Spinal cord (tissue), 10 donors: ENCODE measurements around the gene WAPL. TPM values are rescaled to one million over a fixed set of nuclear protein-coding genes. Genes with fewer than 3 reads are reported as not detected.
"Not testable (repeated sequence)": the region's sequence is repeated elsewhere in the genome, so short reads cannot be mapped to it uniquely, and the experiment has no call there.

Source experiments
- DNase-seq, 6 donors: peaks; one replicate each; pipeline versions ENCODE4 v3.0.0 to v3.0.0-alpha.2; 2013 to 2015; ENCODE audit warnings: low spot score in 6 of 6, low read depth in 4 of 6
- H3K27ac ChIP-seq: one replicate; pipeline ENCODE4 v1.5.1; 2013; ENCODE audit warnings: low read depth, low read length, control low read depth
- H3K27me3 ChIP-seq: one replicate; pipeline ENCODE4 v1.6.1; 2013; ENCODE audit warnings: low read length; ENCODE audit not compliant: control insufficient read depth, insufficient read depth
- H3K36me3 ChIP-seq: one replicate; pipeline ENCODE4 v1.6.1; 2013; ENCODE audit warnings: low read length; ENCODE audit not compliant: control insufficient read depth, insufficient read depth
- H3K4me1 ChIP-seq: one replicate; pipeline ENCODE4 v1.6.1; 2013; ENCODE audit warnings: low read length; ENCODE audit not compliant: control insufficient read depth, insufficient read depth
- H3K4me3 ChIP-seq: one replicate; pipeline ENCODE4 v1.5.1; 2013; ENCODE audit warnings: low read depth, low read length, control low read depth
- H3K9me3 ChIP-seq: one replicate; pipeline ENCODE4 v1.6.1; 2013; ENCODE audit warnings: low read length; ENCODE audit not compliant: control insufficient read depth, insufficient read depth
- WGBS: methylation state at CpG from one replicate; pipeline ENCODE4 v1.1.5; 2013; ENCODE audit warnings: missing lambda C conversion rate; ENCODE audit not compliant: insufficient coverage; 5-methylcytosine and 5-hydroxymethylcytosine counted together
- polyA plus RNA-seq, 2 donors: library from polyadenylated mRNA; unstranded; fragments of 120-200 nt; gene quantifications; one replicate each; pipeline ENCODE4 v1.2.1, GENCODE V29; 2013; ENCODE audit not compliant: insufficient read length in 2 of 2
- total RNA-seq, 2 donors: library from RNA; depleted of rRNA in 1 of 2; stranded (reverse); fragments of 120-200 nt in 1 of 2; fragments of >200 nt in 1 of 2; gene quantifications; one replicate each; pipeline versions ENCODE4 v1.2.3 to v1.2.4, GENCODE V29; 2013 to 2014
- donor health status: healthy.

Gene WAPL
- total and polyA plus RNA-seq, 4 donors: 25.2 to 57.0 (median 35.6) TPM

DNA sequence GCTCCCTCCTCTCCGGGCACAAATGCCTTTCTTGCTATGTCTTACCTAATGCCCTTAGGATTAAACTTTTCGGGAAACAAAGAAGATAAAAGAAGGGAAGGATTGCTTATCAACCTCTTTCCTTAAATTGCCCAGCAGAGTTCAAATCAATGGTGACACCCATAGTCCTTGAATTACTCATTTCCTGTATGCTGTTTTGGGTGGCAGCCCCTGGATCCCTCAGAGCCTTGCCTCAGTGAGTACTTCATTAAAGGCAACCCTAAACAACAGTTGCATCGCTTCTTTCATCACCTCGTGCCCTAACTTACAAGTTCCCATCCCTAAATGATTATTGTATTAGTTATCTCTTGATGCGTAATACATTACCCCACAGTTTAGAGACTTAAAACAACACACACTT is 31.6 kb upstream of the WAPL start:
- Histone ChIP-seq H3K4me3 (no peak overlapping the region), H3K9me3 (peaks cover under 1% of the 10 kb centered on the region), H3K4me1 (no peaks in the 10 kb centered on the region), H3K27me3 (no peaks in the 10 kb centered on the region), H3K36me3 (no peaks in the 10 kb centered on the region), H3K27ac (no peak overlapping the region)
- no CpG with 5 or more reads among the region's 5 CpGs for WGBS
- DNase-seq: no peak

DNA sequence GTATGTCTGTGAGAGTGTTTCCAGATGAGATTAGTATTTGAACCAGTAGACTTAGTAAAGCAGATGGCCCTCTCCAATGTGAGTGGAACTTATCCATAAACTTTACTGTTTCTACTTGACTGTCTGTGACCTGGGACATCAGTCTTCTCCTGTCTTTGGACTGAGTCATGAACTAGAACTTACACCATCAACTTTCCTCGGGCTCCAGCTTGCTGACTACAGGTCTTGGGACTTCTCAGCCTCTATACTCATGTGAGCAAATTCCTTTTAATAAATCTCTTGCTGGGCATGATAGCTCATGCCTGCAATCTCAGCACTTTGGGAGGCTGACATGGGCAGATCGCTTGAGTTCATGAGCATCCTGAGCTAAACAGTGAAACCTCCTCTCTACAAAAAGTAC is 25.7 kb upstream of the WAPL start:
- WGBS: 88% methylated on average over 1 of the region's 2 CpGs
- H3K4me3 ChIP-seq: no peak overlapping the region
- H3K27ac ChIP-seq: no peak overlapping the region
- H3K27me3 ChIP-seq: no peaks in the 10 kb centered on the region
- H3K9me3 ChIP-seq: peaks cover 2% of the 10 kb centered on the region
- H3K36me3 ChIP-seq: no peaks in the 10 kb centered on the region
- DNase-seq: no peak
- H3K4me1 ChIP-seq: no peaks in the 10 kb centered on the region

DNA sequence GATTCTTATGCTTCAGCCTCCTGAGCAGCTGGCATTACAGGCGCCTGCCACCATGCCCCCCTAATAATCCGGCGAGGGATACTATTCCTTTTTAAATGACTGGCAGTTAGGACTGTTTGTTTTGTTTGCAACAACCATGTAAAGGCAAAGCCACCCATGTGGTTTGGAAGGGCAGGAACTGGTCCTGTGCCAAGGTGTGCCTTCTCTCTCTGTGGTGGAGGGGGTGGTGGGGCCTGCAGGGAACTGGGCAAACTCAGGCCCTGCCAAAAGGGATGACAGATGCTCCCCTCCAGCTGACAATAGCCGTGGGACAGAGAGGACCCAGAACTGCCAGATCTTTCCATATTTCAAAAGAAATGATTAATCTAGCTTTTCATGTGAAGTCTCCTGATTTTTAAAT is 23.5 kb upstream of the WAPL start:
- Histone ChIP-seq H3K27me3 (no peaks in the 10 kb centered on the region), H3K9me3 (peaks cover 2% of the 10 kb centered on the region), H3K4me1 (no peaks in the 10 kb centered on the region), H3K36me3 (no peaks in the 10 kb centered on the region), H3K27ac (no peak overlapping the region), H3K4me3 (no peak overlapping the region)
- peak in 2 of 6 donors; percentile 9 to 30 for DNase-seq
- no CpG with 5 or more reads among the region's 4 CpGs for WGBS

DNA sequence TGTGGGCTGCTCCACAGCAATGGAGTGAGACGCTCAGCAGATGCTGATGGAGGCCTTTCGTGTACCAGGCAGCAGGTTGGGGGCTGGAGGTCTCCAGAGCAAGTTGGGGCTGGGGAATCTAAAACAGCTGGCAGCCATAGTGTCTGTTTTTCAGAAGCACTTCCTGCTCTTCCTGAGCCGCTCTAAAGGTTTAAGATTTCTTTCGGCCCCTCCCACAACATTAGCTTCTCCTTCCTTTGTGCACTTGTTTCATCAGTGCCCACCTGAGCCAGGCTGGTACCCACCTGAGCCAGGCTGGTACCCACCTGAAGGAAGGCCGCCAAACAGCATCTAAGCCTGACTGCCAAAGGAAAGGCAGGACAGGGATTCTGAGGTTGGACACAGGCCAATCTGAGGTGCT is 18.4 kb upstream of the WAPL start:
- WGBS: 96% methylated on average over 4 of the region's 5 CpGs
- Histone ChIP-seq H3K9me3 (no peaks in the 10 kb centered on the region), H3K27me3 (peaks cover 16% of the 10 kb centered on the region), H3K36me3 (no peaks in the 10 kb centered on the region), H3K4me3 (no peak overlapping the region), H3K27ac (no peak overlapping the region), H3K4me1 (peaks cover 15% of the 10 kb centered on the region)
- no peak for DNase-seq

DNA sequence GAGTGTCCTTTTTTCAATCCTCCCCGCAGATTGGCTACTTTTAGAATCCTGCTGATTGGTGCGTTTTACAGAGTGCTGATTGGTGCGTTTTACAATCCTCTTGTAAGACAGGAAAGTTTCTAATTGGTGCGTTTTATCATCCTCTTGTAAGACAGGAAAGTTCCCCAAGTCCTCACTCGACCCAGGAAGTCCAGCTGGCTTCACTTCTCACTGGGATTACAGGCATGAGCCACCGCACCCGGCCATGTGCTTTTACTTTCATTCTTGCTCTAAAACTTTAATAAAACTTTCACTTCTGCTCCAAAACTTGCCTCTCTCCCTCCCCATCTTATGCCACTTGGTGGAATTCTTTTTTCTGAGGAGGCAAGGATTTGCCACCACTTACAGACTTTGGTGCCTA is 17.0 kb upstream of the WAPL start:
- Histone ChIP-seq H3K4me1 (peaks cover 15% of the 10 kb centered on the region), H3K9me3 (no peaks in the 10 kb centered on the region), H3K27ac (no peak overlapping the region), H3K36me3 (no peaks in the 10 kb centered on the region), H3K27me3 (peaks cover 25% of the 10 kb centered on the region), H3K4me3 (no peak overlapping the region)
- 91% methylated on average over 7 of the region's 7 CpGs for WGBS
- no peak for DNase-seq

DNA sequence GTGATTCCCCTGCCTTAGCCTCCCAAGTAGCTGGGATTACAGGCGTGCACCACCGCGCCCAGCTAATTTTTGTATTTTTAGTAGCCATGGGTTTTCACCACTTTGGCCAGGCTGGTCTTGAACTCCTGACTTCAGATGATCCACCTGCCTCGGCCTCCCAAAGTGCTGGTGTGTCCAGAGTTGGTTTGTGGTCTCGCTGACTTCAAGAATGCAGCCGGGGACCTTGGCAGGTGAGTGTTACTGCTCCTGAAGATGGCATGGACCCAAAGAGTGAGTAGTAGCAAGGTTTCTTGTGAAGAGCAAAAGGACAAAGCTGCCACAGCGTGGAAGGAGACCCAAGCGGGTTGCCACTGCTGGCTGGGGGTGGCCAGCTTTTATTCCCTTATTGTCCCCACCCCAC is 16.4 kb upstream of the WAPL start:
- Histone ChIP-seq H3K4me1 (peaks cover 15% of the 10 kb centered on the region), H3K27me3 (peaks cover 25% of the 10 kb centered on the region)
- not testable (repeated sequence) for H3K4me3 ChIP-seq, H3K36me3 ChIP-seq, H3K27ac ChIP-seq, H3K9me3 ChIP-seq, DNase-seq
- 96% methylated on average over 3 of the region's 8 CpGs for WGBS

DNA sequence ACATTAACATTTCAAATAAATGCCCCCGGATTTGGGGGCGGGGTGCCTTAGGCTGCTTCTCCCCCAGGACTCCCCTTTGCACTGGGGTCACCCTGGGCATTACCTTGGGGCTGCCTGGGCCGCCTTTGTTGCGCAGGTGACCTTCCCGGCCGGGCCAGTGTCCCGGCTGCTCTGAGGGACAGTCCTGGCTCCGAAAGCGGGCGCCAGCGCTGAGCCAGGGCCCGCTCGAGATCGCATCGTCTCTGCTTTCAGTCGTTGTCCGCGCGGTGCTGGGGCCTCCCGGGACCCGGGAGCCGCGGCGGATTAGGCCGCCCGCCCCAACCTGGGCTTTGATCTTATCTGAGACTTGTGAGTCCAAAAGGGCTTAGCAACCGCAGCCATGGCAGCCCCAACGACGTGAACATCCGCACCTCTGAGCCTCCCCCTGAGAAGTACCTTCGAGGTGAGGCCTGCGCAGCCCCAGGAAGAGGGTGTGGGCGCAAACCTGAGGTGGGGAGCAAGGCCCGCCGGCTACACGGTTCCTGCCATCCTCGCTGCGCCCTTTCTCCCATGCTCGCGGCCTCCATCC is 14.8 kb upstream of the WAPL start:
- Histone ChIP-seq H3K9me3 (no peaks in the 10 kb centered on the region), H3K36me3 (no peaks in the 10 kb centered on the region), H3K4me3 (no peak overlapping the region), H3K27ac (no peak overlapping the region), H3K27me3 (peaks cover 25% of the 10 kb centered on the region), H3K4me1 (peaks cover 15% of the 10 kb centered on the region)
- 18% methylated on average over 40 of the region's 40 CpGs for WGBS
- no peak for DNase-seq

DNA sequence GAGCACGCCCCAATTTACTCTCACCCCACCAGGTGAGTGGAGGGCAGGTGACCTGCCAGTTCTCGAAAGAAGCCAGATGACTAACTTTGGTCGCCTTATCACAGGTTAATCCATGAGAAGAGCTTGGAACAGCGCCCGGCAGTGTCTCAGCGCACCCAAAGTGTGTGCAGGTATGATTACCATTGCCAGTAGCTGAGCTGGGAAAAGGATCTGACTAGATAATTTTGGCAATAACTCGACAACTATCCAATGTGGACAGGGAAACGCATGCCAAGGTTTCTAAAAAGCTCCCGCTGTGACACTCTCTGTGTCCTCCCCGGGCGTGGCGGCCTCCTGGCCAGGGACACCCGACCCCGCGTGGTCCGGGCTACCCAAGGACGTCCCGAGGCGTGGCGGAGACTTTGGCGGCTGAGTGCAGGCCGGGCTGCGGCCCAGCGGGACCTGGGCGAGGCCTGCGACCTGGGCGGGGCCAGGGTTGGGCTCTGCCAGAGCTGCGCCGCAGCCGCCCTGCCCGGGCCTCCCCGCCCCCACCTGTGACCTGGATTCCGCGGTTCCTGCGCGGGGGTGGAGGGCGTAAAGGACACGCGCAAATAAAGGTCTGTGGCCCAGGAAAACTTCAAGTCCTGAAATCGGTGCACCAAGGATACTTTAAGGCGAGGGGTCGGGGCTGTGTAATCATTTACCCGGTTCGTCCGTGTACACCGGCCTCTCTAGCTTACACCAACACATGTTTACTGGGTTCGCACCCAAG is 13.7 kb upstream of the WAPL start:
- Histone ChIP-seq H3K27ac (no peak overlapping the region), H3K4me1 (peaks cover 15% of the 10 kb centered on the region), H3K27me3 (peaks cover 25% of the 10 kb centered on the region), H3K36me3 (no peaks in the 10 kb centered on the region), H3K9me3 (no peaks in the 10 kb centered on the region), H3K4me3 (peak overlapping the region; percentile 29)
- DNase-seq: peak in 2 of 6 donors; percentile 26 to 30
- 18% methylated on average over 47 of the region's 47 CpGs for WGBS

DNA sequence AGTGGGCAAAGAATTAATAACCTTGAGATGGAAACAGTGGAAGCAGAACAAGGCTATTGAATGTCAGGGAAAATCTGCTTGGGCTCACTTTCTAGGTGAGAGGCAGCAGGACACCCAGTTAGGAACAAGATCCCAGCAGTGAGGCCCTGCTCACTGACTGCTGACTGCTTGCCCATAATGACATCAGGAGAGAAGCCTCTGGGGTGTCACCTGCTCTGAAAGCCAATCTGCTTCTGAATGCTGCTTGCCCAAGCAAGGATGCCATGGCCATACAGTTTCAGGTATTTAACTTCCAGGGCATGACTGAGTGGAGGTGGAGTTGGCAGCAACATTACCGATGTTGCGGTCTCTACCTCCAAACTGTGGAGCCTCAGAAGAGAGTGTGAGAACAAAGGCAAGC is 11.7 kb upstream of the WAPL start:
- H3K4me1 ChIP-seq: peaks cover 15% of the 10 kb centered on the region
- no peaks in the 10 kb centered on the region for H3K9me3 ChIP-seq
- H3K27me3 ChIP-seq: peaks cover 25% of the 10 kb centered on the region
- DNase-seq: no peak
- H3K4me3 ChIP-seq: no peak overlapping the region
- 83% methylated on average over 2 of the region's 2 CpGs for WGBS
- no peak overlapping the region for H3K27ac ChIP-seq
- no peaks in the 10 kb centered on the region for H3K36me3 ChIP-seq

DNA sequence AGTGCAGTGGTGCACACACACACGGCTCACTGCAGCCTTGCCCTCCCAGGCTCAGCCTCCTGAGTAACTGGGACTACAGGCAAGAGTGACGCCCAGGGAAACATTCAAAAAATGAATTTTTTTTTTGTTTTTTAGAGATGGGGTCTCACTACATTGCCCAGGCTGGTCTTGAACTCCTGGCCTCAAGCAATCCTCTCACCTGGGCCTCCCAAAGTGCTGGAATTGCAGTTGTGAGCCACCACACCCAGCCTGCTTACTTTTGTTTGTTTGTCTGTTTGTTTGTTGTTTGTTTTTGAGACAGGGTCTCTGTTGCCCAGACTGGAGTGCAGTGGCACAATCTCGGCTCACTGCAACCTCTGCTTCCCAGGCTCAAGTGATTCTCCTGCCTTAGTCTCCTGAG is 7.1 kb upstream of the WAPL start:
- not testable (repeated sequence) for H3K4me3 ChIP-seq, H3K4me1 ChIP-seq, H3K9me3 ChIP-seq, H3K27me3 ChIP-seq, DNase-seq, H3K27ac ChIP-seq, H3K36me3 ChIP-seq
- WGBS: 81% methylated on average over 3 of the region's 3 CpGs
